ENCODE measurements around the gene TMBIM4.

DNA sequence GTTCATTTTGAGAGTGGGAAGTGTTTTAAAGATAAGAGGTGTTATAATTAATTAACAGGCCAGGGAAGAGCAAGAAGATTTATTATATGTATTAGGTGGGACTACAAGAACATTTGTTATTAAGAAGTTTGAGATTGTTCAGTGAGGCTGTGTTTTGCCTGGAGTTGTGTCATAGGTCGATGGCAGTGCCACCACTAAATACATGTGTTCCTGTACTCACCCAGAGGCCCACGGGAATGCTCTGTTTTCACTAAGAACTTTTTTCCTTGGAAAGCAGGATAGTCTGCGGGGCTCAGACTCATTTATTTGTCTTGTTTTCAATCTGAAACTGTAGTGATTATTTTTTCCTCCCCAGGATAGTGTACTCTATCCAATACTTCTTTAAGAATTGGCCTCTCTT is 29.3 kb upstream of the TMBIM4 start:
- TF ChIP-seq, protein P1, sequence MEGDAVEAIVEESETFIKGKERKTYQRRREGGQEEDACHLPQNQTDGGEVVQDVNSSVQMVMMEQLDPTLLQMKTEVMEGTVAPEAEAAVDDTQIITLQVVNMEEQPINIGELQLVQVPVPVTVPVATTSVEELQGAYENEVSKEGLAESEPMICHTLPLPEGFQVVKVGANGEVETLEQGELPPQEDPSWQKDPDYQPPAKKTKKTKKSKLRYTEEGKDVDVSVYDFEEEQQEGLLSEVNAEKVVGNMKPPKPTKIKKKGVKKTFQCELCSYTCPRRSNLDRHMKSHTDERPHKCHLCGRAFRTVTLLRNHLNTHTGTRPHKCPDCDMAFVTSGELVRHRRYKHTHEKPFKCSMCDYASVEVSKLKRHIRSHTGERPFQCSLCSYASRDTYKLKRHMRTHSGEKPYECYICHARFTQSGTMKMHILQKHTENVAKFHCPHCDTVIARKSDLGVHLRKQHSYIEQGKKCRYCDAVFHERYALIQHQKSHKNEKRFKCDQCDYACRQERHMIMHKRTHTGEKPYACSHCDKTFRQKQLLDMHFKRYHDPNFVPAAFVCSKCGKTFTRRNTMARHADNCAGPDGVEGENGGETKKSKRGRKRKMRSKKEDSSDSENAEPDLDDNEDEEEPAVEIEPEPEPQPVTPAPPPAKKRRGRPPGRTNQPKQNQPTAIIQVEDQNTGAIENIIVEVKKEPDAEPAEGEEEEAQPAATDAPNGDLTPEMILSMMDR (conservative IDR thresholded peaks at IDR 0.05 in 1 of 2, IDR thresholded peaks at IDR 0.05 in 1 of 2; ENCODE audit: extremely low read depth in 1 of 2, insufficient read depth in 1 of 2, low read depth in 1 of 2, low read length in 2 of 2): no peak
- no peak for TF ChIP-seq EZH2 (IDR thresholded peaks at IDR 0.05; ENCODE audit: borderline replicate concordance, low read length)

Measured in mammary epithelial cell (primary cell).